PC-9 (cell line): ENCODE measurements around the gene ZNRF3.

Source experiments
- EZH2 ChIP-seq: fragments of 200-600 bp; sonication (generic); IDR thresholded peaks from 2 replicates; pipeline ENCODE4 v1.8.0; 2017; ENCODE audit warnings: antibody characterized with exemption, low read depth
- TF ChIP-seq, protein P1 (sequence below): fragments of 200-600 bp; sonication (generic); conservative IDR thresholded peaks from 2 replicates; pipeline ENCODE4 v1.6.1; 2017; ENCODE audit warnings: mixed run types, antibody characterized with exemption, mild to moderate bottlenecking, moderate library complexity

DNA sequence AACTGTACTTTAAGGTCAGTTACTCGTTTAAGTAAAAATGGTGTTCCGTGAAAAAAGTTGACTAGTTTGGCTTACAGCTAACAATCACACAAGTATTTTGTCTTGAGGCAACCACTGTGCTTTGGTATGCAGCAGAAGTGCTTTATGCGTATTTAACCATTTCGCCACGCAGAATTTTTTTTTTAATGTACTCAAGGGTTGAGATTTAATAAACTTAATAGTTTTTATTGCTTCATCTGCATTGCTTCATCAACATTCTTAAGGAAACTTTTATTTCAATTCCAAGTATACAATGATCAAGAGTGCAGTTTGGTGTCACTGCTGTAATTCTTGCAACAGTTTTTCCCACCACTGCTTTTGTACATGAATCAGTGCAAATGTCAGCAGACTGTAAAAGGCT is 66.4 kb downstream of the ZNRF3 start:
- TF ChIP-seq, protein P1, sequence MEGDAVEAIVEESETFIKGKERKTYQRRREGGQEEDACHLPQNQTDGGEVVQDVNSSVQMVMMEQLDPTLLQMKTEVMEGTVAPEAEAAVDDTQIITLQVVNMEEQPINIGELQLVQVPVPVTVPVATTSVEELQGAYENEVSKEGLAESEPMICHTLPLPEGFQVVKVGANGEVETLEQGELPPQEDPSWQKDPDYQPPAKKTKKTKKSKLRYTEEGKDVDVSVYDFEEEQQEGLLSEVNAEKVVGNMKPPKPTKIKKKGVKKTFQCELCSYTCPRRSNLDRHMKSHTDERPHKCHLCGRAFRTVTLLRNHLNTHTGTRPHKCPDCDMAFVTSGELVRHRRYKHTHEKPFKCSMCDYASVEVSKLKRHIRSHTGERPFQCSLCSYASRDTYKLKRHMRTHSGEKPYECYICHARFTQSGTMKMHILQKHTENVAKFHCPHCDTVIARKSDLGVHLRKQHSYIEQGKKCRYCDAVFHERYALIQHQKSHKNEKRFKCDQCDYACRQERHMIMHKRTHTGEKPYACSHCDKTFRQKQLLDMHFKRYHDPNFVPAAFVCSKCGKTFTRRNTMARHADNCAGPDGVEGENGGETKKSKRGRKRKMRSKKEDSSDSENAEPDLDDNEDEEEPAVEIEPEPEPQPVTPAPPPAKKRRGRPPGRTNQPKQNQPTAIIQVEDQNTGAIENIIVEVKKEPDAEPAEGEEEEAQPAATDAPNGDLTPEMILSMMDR, result no peak
- TF ChIP-seq EZH2, result no peak
